ENCODE results near the gene CDRT4.
A peak's percentile ranks its signal among the peaks of the same experiment; 100 is the strongest.

Gene CDRT4

DNA sequence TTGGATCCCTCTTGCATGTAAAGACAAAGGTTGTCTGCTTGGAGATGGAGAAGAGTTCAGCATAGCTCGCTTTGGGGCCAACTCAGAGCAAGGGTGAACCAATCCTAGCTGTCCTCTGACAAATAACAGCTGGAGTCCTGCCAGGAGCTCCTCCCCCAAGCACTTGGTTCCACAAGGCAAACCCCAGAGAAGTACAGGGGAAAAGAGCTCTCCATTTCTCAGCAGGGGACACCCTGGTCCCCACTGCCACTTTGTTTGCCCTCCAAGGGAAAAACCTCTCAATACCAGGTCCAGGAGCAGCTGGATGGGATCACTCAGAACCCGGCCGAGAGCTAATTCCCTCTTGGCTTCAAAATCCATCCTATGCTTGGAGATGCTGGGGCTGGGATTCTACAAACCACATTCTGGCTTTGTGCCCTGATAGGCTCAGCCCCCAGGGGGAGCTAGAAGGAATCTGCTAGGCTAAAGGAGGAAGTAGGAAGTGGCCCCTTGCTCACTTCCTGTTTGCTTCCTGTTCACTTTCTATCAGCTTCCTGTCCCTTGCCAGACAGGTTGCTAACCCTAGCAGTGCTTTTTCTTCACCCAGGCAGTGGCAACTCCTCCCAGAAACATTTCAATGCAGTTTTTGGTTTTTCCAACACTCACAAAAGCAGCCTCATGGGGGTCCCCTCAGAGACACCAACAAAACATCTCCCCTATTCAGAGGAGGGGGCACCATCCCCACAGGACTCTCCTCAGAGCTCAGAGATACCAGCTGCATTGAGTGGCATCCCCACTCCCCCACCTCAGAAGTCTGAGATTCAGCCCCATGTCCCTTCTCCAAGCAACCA, 30.7 kb downstream of the CDRT4 start:
- DNase-seq (ENCODE audit: low spot score in 2 of 2) (no peak), ATAC-seq (no peak)
- Mint-ChIP-seq H3K4me3 (no peak overlapping the region), H3K36me3 (peaks cover 5% of the 10 kb centered on the region), H3K4me1 (peaks cover 7% of the 10 kb centered on the region), H3K9me3 (peaks cover 9% of the 10 kb centered on the region), H3K27ac (no peak overlapping the region)

DNA sequence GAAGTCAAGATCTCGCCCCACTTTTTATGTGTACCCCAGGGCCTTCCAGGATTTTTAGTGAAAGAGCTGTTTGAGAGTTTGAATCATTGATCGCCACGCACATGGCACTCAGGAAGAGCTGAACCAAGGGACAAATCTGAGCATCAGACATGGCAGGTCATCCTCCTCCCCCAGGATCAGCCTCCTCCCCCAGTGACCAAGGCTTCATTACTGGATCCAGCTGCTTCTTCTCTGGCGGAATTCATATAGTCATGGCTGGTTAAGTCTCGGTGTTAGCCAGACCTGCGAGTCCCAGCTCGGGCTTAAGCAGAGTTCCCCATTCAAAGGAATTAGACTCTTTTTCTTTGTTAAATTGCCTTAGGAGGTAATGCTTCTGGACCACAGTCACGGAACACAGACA, 32.5 kb downstream of the CDRT4 start:
- ATAC-seq, result no peak

DNA sequence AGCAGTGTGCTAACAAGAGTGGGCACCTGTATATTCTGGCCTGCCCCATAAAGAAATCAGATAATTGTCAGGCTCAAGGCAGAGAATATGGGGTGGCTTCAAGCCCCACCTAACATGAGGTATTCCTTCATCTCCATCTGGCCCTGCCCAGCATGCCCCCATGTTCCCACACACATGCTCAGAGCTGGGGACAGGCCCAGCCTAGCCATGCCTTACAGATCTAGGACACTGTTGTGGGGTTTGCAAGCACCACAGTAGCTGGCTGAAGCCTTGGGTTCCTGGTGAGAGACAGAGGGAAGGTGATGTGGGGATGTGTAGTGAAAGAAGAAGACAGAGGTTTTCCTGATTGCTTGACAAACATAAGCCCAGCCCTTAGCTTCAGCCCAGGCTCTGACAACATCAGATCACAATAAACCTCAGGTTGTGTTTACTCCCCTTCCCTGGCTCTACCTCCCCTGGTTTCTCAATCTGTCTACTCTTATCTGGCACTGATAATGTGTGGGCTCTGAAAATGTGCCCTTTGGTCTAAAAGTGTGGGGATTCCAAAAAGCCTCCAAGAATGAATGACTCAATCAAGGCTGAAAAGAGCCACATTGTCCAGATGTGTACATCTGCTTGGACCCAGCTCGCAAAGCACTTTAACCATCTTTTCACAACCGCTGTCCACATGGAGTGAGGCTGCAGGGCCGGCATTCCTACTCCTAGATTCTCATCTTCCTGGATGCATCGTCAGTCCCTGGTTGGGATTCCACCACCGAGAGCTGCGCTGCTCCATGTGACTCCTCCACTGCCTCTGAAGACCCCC, 34.4 kb downstream of the CDRT4 start:
- no peak for DNase-seq (ENCODE audit: low spot score in 2 of 2)
- H3K36me3 Mint-ChIP-seq, result no peaks in the 10 kb centered on the region
- H3K27ac Mint-ChIP-seq, result no peak overlapping the region
- ATAC-seq, result no peak
- peaks cover 6% of the 10 kb centered on the region for H3K9me3 Mint-ChIP-seq
- peaks cover 7% of the 10 kb centered on the region for H3K4me1 Mint-ChIP-seq
- H3K4me3 Mint-ChIP-seq, result no peak overlapping the region

More for the DNA sequence above, 32.5 kb downstream of the CDRT4 start:
- Mint-ChIP-seq H3K9me3 (peaks cover 6% of the 10 kb centered on the region), H3K36me3 (peaks cover under 1% of the 10 kb centered on the region), H3K27ac (no peak overlapping the region), H3K4me1 (peaks cover 7% of the 10 kb centered on the region), H3K4me3 (no peak overlapping the region)
- no peak for DNase-seq (ENCODE audit: low spot score in 2 of 2)

DNA sequence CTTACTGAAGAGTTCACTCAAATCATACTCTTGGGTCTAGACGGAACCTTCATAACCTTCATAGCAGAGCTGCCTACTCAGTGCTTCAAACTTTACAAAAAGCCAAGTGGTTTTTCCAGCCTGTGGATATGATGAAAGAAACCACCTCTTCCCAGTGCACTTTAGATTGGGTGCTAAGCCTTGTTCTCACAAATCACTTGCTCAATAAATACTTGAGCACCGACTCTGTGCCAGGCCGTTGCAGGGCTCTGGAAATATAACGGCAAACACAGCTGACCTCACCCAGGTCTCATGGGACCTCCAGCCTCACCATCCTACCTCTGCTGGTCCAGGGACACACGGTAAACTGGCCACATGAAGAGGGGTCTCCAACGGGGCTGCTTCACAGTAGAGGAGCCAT, 35.7 kb downstream of the CDRT4 start:
- ATAC-seq (no peak), DNase-seq (ENCODE audit: low spot score in 2 of 2) (no peak)
- Mint-ChIP-seq H3K27ac (no peak overlapping the region), H3K36me3 (no peaks in the 10 kb centered on the region), H3K4me3 (no peak overlapping the region), H3K9me3 (no peaks in the 10 kb centered on the region), H3K4me1 (peaks cover under 1% of the 10 kb centered on the region)

DNA sequence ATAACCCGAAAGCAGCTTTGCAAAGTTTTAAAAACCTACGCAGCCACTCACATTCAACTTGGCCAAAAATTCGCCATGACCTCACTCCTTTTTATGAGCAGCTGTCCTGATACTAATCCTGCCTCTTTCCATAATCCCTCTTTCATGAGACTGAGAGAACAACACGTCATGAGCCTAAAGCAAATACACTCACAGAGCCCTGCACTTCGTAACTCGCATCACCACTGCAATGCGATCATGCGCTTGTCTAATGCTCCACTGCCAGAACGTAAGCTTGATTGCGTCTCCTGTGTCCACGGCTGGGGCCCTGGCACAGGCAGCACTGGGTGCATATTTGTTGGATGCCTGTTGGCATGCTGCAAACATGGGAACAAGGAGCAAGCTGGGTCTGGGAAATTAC, 36.2 kb downstream of the CDRT4 start:
- H3K36me3 Mint-ChIP-seq, result no peaks in the 10 kb centered on the region
- DNase-seq (ENCODE audit: low spot score in 2 of 2), result no peak
- ATAC-seq, result no peak
- peaks cover 2% of the 10 kb centered on the region for H3K9me3 Mint-ChIP-seq
- H3K27ac Mint-ChIP-seq, result no peak overlapping the region
- H3K4me3 Mint-ChIP-seq, result no peak overlapping the region
- no peaks in the 10 kb centered on the region for H3K4me1 Mint-ChIP-seq

DNA sequence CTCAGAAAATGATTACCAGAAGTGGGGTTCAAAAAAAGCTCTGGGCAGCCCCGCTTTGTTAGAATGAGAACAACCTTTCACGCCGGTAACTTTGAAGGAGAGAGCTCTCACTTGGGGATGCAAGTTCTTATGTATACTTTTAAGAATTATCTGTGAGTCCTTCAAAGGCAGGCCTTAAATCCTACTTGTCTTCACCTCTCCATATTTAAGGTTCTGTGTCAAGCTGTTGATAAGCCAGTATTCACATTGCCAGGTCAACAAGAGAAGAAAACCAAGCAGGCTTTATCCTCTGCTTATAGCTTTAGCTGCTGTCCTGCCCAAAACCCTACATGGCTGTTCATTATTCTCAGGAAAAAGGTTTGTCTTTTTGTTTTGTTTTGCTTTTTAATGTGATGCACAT, 42.9 kb downstream of the CDRT4 start:
- Mint-ChIP-seq H3K36me3 (no peaks in the 10 kb centered on the region), H3K27ac (no peak overlapping the region), H3K9me3 (peaks cover 2% of the 10 kb centered on the region), H3K4me1 (no peaks in the 10 kb centered on the region), H3K4me3 (no peak overlapping the region)
- ATAC-seq, result no peak
- DNase-seq (ENCODE audit: low spot score in 2 of 2), result no peak

DNA sequence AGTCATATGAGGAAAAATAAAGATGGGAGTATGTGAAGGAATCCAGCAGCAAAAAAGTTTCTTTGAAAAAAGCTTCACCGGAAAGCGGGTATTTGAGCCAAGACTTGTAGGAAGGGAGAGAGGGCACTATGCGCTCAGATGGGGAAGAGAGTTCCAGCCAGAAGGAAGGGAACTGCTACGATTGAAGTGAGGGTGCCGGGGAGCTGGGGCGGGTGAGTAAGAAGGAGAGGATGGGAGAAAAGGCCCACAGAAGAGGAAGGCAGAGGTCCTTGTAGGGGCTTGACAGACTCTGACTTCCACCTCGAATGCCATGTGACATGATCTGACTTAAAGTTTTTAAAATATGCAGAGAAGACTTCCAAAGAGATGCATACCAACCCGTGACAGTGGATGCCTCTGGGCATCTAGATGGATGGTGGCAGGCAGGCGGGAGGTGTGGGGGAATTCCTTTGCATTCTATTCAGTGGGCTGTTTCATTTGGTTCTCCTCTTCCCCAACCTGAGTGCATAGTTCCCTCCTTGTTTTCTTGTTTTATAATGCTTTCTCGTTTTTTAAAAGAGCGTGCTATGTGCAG, 44.9 kb downstream of the CDRT4 start:
- Mint-ChIP-seq H3K36me3 (no peaks in the 10 kb centered on the region), H3K4me3 (no peak overlapping the region), H3K4me1 (no peaks in the 10 kb centered on the region), H3K27ac (no peak overlapping the region), H3K9me3 (peaks cover 2% of the 10 kb centered on the region)
- DNase-seq (ENCODE audit: low spot score in 2 of 2) (no peak), ATAC-seq (no peak)

DNA sequence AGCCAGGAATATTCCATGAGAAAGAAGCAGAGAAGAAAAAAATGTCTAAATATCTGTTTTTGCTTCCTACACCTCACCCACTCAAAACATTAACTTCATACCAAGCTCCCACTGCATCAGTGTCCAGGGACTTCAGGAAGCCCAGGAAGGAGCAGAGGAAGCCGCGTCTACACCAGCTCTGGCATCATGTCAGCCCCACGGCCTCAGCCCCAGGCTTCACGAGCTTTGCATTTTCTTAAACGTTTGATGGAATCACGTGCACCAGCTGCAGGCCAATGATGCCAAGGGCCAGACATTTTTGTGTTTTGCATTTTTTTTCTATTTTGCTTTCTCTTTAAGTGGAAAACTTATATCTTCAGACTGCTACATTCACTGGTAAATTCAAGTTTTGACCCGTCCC, 48.6 kb downstream of the CDRT4 start:
- Mint-ChIP-seq H3K4me1 (no peaks in the 10 kb centered on the region), H3K36me3 (no peaks in the 10 kb centered on the region), H3K4me3 (no peak overlapping the region), H3K27ac (no peak overlapping the region), H3K9me3 (no peaks in the 10 kb centered on the region)
- DNase-seq (ENCODE audit: low spot score in 2 of 2) (no peak), ATAC-seq (no peak)

DNA sequence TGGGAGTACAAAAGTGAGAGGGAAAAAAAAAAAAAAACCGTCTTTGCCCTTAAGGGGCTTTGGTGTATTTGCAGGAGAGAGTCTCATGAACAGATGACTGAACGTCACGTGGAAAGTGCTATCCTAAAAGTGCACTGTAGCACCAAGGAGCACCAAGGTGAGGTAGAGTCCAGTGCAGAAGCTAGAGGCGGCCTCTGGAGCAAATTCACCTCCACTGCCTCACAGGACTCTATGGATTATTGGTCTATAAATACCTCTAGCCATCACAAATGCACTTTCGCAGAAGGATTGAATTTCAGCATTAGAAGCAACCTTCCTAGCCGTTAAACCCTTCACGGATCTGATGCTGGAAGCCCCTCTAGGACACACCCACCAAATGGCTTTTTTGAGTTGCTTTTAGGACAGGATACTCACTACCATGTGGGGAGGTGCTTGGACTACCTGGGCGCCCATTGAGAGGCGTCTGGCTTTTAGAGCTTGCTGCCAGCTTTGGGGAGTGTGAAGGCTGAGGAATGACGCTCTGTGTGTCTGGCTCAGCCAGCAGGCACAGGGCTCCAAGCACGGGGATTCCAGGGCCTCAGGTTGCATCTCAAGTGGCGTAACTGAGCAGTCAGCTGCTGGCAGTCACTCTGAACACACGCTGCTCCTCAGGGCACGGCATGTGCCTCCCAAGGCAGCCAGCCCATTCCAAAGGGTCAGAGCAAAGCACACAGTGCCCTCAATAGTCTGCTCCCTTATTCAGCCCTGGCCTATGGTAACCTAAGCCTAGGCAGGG, 52.7 kb downstream of the CDRT4 start:
- H3K4me3 Mint-ChIP-seq, result no peak overlapping the region
- H3K27ac Mint-ChIP-seq, result no peak overlapping the region
- H3K36me3 Mint-ChIP-seq, result no peaks in the 10 kb centered on the region
- no peaks in the 10 kb centered on the region for H3K9me3 Mint-ChIP-seq
- ATAC-seq, result no peak
- no peaks in the 10 kb centered on the region for H3K4me1 Mint-ChIP-seq
- no peak for DNase-seq (ENCODE audit: low spot score in 2 of 2)

DNA sequence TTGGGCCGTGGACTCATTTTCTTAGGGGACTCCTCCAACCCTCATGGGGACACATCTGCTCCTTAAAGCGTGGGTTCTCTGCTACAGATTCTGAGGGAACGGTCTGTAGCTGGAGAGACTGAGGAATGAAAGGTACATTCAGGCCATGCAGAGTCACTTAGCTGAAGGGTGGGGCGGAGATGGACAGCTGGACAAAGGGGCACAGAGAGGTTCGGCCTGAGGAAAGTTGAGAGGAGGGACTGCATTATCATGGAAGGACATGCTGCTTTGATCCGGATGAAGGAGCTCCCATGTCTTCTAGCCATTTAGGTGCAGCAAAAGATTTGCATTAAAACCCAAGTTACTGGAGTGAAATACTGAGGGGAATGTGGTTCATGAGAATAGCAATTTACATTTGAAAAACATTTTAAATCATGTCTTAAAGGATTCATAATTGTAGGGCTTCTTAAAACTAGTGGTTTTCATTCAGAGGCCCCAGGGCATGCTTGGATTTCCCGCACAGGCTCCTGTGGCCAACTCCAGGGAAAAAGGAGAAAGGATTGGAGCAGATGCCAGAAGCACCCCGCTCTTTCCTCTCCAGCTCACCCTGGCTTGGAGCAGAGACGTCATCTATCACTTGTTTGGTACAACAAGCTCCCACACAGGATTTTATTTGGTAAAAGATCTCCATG, 54.2 kb downstream of the CDRT4 start:
- ATAC-seq (no peak), DNase-seq (ENCODE audit: low spot score in 2 of 2) (no peak)
- Mint-ChIP-seq H3K9me3 (no peaks in the 10 kb centered on the region), H3K27ac (no peak overlapping the region), H3K4me1 (no peaks in the 10 kb centered on the region), H3K36me3 (no peaks in the 10 kb centered on the region), H3K4me3 (no peak overlapping the region)

DNA sequence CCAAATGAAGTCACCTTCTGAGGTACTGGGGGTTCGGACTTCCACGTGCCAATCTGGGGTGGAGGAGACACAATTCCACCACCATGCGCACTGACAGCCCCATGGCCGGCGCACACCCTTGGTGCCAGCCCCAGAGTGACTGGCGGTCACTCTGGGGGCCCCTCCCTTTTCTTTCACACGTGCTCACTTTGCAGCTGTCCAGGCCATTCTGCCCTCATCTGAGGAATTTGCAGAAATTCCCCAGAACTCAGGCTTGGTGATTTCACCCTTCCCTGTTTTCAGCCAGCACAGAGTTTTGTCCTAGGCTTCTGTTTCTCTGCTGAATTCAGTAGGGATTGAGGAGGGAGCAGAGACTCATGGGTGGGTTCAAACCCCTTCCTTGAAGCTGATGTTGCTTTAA, 54.8 kb downstream of the CDRT4 start:
- DNase-seq (ENCODE audit: low spot score in 2 of 2), result no peak
- no peak for ATAC-seq
- H3K4me1 Mint-ChIP-seq, result no peaks in the 10 kb centered on the region
- no peak overlapping the region for H3K27ac Mint-ChIP-seq
- no peaks in the 10 kb centered on the region for H3K36me3 Mint-ChIP-seq
- H3K4me3 Mint-ChIP-seq, result no peak overlapping the region
- no peaks in the 10 kb centered on the region for H3K9me3 Mint-ChIP-seq

DNA sequence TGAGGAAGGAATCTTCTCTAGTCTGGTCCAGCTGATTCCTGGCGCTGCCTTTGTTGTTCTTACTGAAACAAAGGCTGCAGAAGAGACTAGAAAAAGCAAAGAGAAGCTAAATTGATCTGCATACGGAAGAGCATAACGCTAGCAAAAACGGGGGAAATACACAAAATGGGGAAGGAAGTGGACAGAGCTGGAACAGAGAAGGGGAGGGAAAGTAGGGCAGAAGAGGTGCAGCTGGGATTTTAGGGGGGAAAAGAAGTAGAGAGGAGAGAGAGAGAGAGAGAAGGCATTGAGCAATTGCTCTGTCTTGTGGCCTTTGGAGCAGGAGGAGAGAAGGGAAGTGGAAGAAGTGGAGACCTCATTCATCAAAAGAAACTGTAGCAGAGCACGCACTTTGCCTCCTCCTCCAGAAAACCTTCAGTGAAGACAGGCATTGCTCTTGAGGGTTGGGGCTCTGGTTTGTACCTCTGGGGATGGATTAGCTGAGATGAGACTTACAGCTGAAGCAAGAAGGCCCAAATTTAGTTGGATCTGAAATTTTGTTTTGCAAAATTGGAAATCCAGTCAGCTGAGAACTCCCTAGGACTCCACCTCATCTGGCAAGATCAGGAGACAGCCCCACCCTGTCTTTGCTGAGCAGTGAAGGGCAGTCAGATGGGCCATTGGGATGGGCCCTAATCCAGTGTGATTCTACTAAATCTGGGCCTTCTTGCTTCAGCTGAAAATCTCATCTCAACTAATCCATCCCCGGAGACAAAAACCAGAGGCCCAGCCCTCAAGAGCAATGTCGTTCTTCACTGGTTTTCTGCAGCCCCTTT, 55.8 kb downstream of the CDRT4 start:
- H3K9me3 Mint-ChIP-seq, result no peaks in the 10 kb centered on the region
- DNase-seq (ENCODE audit: low spot score in 2 of 2), result no peak
- no peaks in the 10 kb centered on the region for H3K4me1 Mint-ChIP-seq
- peak overlapping the region; percentile 22 for H3K27ac Mint-ChIP-seq
- no peak overlapping the region for H3K4me3 Mint-ChIP-seq
- no peaks in the 10 kb centered on the region for H3K36me3 Mint-ChIP-seq
- no peak for ATAC-seq

DNA sequence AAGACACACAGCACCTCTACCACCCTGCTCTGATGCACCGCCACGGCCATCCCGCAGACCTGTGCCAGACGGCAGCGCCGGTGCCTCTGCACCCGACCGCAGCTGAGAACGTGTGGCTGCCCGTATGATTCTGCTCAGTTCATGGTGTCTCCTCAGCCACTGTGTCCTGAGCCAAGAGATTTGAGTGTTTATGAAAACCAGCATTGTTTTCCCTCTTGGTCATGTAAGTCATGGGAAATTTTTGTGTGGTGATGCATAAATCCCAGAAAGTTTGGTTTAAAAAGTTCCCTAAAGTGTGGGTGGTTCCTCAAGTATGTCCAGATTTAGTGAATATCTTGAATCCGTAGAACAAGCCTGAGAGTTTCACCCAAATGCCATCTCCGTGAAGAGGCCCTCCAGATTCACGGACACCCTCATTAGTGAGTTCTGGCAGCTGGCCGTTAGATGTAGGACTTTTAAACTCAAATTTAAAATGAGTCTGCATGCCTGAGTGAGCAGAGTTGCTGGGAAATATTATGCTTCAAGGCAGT, 57.6 kb downstream of the CDRT4 start:
- DNase-seq (ENCODE audit: low spot score in 2 of 2) (no peak), ATAC-seq (no peak)
- Mint-ChIP-seq H3K36me3 (no peaks in the 10 kb centered on the region), H3K9me3 (no peaks in the 10 kb centered on the region), H3K27ac (no peak overlapping the region), H3K4me3 (no peak overlapping the region), H3K4me1 (no peaks in the 10 kb centered on the region)

DNA sequence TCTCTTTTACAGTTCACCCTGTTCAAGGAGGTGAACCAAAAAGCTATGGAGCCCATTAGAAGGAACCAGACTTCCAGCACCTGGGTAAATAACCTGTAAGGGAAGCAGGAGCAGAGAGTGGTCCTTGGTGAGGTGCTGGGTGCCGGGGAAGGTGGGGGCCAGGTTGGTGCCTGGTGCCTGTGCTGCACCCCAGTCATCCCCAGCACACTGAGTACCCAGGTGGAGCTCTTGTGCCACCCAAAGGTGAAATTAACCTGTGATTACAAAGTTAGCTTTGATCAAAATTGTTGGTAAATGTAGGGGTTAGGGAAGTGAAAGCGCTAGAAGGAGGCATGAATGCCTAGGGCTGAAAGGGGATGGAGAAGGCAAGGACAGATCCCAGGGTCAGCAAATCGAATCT, 58.6 kb downstream of the CDRT4 start:
- H3K9me3 Mint-ChIP-seq, result no peaks in the 10 kb centered on the region
- no peak for DNase-seq (ENCODE audit: low spot score in 2 of 2)
- no peaks in the 10 kb centered on the region for H3K4me1 Mint-ChIP-seq

More for the DNA sequence above, 58.6 kb downstream of the CDRT4 start:
- no peaks in the 10 kb centered on the region for H3K36me3 Mint-ChIP-seq
- no peak for ATAC-seq
- no peak overlapping the region for H3K4me3 Mint-ChIP-seq
- no peak overlapping the region for H3K27ac Mint-ChIP-seq
